HTR-8/SVneo (cell line): ENCODE results near the gene ACYP1.

Experiments
- DNase-seq: peaks from one replicate; pipeline ENCODE4 v3.0.0; 2011; ENCODE audit warnings: low spot score, mixed read lengths; ENCODE audit not compliant: insufficient read length
- FAIRE-seq: peaks from 2 replicates; lab custom pipeline; 2011; peaks lifted over from hg19 to GRCh38; lab: Jason Lieb, UNC

The ACYP1 gene

GRCh38 chr14:75044752-75045151 lies 19.1 kb downstream of the ACYP1 start:
- DNase-seq (no peak), FAIRE-seq (no peak)

GRCh38 chr14:75044322-75044721 lies 19.5 kb downstream of the ACYP1 start:
- peak; percentile 67 for DNase-seq
- peak; percentile 31 for FAIRE-seq

GRCh38 chr14:75042035-75042434 lies 21.8 kb downstream of the ACYP1 start:
- no peak for DNase-seq
- peak; percentile 69 for FAIRE-seq

GRCh38 chr14:75041613-75042012 lies 22.2 kb downstream of the ACYP1 start:
- FAIRE-seq (peak; percentile 81), DNase-seq (no peak)

- FAIRE-seq (no peak), DNase-seq (no peak)
Observed at GRCh38 chr14:75040959-75041358, 22.9 kb downstream of the ACYP1 start.

GRCh38 chr14:75040507-75040906 lies 23.3 kb downstream of the ACYP1 start:
- DNase-seq (no peak), FAIRE-seq (peak; percentile 40)

GRCh38 chr14:75032939-75033338 lies 30.9 kb downstream of the ACYP1 start:
- DNase-seq (no peak), FAIRE-seq (no peak)

GRCh38 chr14:75030147-75030546 lies 33.7 kb downstream of the ACYP1 start:
- DNase-seq (no peak), FAIRE-seq (peak; percentile 40)

GRCh38 chr14:75025876-75026275 lies 37.9 kb downstream of the ACYP1 start:
- no peak for DNase-seq
- no peak for FAIRE-seq

- peak; percentile 59 for FAIRE-seq
- no peak for DNase-seq
Observed at GRCh38 chr14:75025082-75025481, 38.7 kb downstream of the ACYP1 start.

GRCh38 chr14:75023108-75023507 lies 40.7 kb downstream of the ACYP1 start:
- FAIRE-seq: peak; percentile 90
- DNase-seq: no peak

- DNase-seq (peak; percentile 57), FAIRE-seq (peak; percentile 96)
Observed at GRCh38 chr14:75022655-75023054, 41.2 kb downstream of the ACYP1 start.

GRCh38 chr14:75018694-75019093 lies 45.1 kb downstream of the ACYP1 start:
- no peak for DNase-seq
- FAIRE-seq: no peak

- FAIRE-seq (peak; percentile 62), DNase-seq (no peak)
Observed at GRCh38 chr14:75016815-75017214, 47.0 kb downstream of the ACYP1 start.

GRCh38 chr14:75015496-75015895 lies 48.3 kb downstream of the ACYP1 start:
- DNase-seq: no peak
- no peak for FAIRE-seq

GRCh38 chr14:75013290-75013689 lies 50.5 kb downstream of the ACYP1 start:
- no peak for DNase-seq
- no peak for FAIRE-seq

- DNase-seq (peak; percentile 66), FAIRE-seq (peak; percentile 93)
Observed at GRCh38 chr14:75011356-75011994, 52.3 kb downstream of the ACYP1 start.

GRCh38 chr14:75010472-75011093 lies 53.2 kb downstream of the ACYP1 start:
- FAIRE-seq: peak; percentile 93
- no peak for DNase-seq

GRCh38 chr14:75009176-75009575 lies 54.6 kb downstream of the ACYP1 start:
- DNase-seq (no peak), FAIRE-seq (no peak)

- peak; percentile 4 for FAIRE-seq
- DNase-seq: no peak
Observed at GRCh38 chr14:75005357-75005756, 58.5 kb downstream of the ACYP1 start.

- DNase-seq: no peak
- no peak for FAIRE-seq
Observed at GRCh38 chr14:75003250-75004027, 60.4 kb downstream of the ACYP1 start.
